ENCODE results near the gene SLC12A3.
"Not testable (repeated sequence)": the region's sequence is repeated elsewhere in the genome, so short reads cannot be mapped to it uniquely, and the experiment has no call there.

Gene SLC12A3

DNA sequence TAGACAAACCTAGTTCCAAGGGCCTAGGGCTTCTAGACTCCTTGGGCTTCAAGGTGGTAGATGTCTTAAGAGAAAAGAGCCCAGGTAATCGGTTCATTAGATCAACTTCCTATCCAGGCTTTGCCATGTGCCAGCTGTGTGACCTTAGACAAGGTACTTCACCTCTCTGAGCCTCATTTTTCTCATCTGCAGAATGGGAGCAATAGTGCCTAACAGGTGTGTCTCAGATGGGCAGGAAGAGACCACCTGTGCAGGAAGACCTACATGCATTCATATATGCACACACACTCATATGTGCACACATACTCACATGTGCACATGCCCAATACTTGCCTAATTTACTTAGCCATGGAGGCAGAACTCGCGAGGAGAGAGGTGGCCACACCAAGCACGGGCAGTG is 15.7 kb downstream of the SLC12A3 start:
- TF ChIP-seq MYC (IDR thresholded peaks at IDR 0.05; ENCODE audit: low read depth, low read length): no peak
- TF ChIP-seq MAX (IDR thresholded peaks at IDR 0.05; ENCODE audit: low read depth, low read length): no peak
- no peak for TF ChIP-seq POLR2A (IDR thresholded peaks at IDR 0.05; ENCODE audit: extremely low read depth, insufficient read length)
- TF ChIP-seq, protein P1, sequence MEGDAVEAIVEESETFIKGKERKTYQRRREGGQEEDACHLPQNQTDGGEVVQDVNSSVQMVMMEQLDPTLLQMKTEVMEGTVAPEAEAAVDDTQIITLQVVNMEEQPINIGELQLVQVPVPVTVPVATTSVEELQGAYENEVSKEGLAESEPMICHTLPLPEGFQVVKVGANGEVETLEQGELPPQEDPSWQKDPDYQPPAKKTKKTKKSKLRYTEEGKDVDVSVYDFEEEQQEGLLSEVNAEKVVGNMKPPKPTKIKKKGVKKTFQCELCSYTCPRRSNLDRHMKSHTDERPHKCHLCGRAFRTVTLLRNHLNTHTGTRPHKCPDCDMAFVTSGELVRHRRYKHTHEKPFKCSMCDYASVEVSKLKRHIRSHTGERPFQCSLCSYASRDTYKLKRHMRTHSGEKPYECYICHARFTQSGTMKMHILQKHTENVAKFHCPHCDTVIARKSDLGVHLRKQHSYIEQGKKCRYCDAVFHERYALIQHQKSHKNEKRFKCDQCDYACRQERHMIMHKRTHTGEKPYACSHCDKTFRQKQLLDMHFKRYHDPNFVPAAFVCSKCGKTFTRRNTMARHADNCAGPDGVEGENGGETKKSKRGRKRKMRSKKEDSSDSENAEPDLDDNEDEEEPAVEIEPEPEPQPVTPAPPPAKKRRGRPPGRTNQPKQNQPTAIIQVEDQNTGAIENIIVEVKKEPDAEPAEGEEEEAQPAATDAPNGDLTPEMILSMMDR (IDR thresholded peaks at IDR 0.05; ENCODE audit: low read depth, low read length): no peak
- no peak for DNase-seq (ENCODE audit: low read depth)
- no peak overlapping the region for H3K4me3 ChIP-seq (ENCODE audit: low read depth, low read length)

- TF ChIP-seq MYC (IDR thresholded peaks at IDR 0.05; ENCODE audit: low read depth, low read length): no peak
- no peak for TF ChIP-seq MAX (IDR thresholded peaks at IDR 0.05; ENCODE audit: low read depth, low read length)
- TF ChIP-seq POLR2A (IDR thresholded peaks at IDR 0.05; ENCODE audit: extremely low read depth, insufficient read length): no peak
- TF ChIP-seq, protein P1 (IDR thresholded peaks at IDR 0.05; ENCODE audit: low read depth, low read length): no peak
- no peak overlapping the region for H3K4me3 ChIP-seq (ENCODE audit: low read depth, low read length)
- no peak for DNase-seq (ENCODE audit: low read depth)
These were observed 17.2 kb downstream of the SLC12A3 start for GRCh38 chr16:56882077-56882800.

DNA sequence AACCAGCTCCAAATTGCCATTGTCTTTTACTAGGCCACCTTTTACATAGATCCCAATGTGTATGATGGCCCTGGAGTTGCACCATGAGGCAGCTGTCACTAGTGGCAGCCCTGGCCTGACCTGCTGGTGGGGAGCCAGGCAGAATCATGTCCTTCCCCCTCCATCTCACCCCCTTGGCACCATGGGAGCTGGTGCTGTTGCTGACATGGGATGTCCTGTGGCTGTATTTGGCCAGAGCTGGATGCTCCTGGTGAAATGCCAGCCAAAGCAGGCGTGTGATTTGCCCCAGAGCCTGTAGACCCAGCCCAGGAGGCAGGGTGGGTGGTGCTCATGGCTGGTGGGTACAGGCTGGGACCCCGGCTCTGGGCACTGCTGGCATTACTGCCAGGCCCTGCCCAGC is 18.6 kb downstream of the SLC12A3 start:
- TF ChIP-seq POLR2A (IDR thresholded peaks at IDR 0.05; ENCODE audit: extremely low read depth, insufficient read length) (no peak), MAX (IDR thresholded peaks at IDR 0.05; ENCODE audit: low read depth, low read length) (no peak), MYC (IDR thresholded peaks at IDR 0.05; ENCODE audit: low read depth, low read length) (no peak)
- TF ChIP-seq, protein P1 (IDR thresholded peaks at IDR 0.05; ENCODE audit: low read depth, low read length): no peak
- H3K4me3 ChIP-seq (ENCODE audit: low read depth, low read length): no peak overlapping the region
- no peak for DNase-seq (ENCODE audit: low read depth)

GRCh38 chr16:56884026-56884582 is 19.1 kb downstream of the SLC12A3 start:
- no peak for TF ChIP-seq POLR2A (IDR thresholded peaks at IDR 0.05; ENCODE audit: extremely low read depth, insufficient read length)
- TF ChIP-seq MAX (IDR thresholded peaks at IDR 0.05; ENCODE audit: low read depth, low read length): no peak
- no peak for TF ChIP-seq MYC (IDR thresholded peaks at IDR 0.05; ENCODE audit: low read depth, low read length)
- TF ChIP-seq, protein P1 (IDR thresholded peaks at IDR 0.05; ENCODE audit: low read depth, low read length): no peak
- no peak for DNase-seq (ENCODE audit: low read depth)

GRCh38 chr16:56884929-56885328 is 19.9 kb downstream of the SLC12A3 start:
- H3K4me3 ChIP-seq (ENCODE audit: low read depth, low read length); DNase-seq (ENCODE audit: low read depth): not testable (repeated sequence)

More at GRCh38 chr16:56884026-56884582, 19.1 kb downstream of the SLC12A3 start:
- no peak overlapping the region for H3K4me3 ChIP-seq (ENCODE audit: low read depth, low read length)

- no peak for DNase-seq (ENCODE audit: low read depth)
- TF ChIP-seq POLR2A (IDR thresholded peaks at IDR 0.05; ENCODE audit: extremely low read depth, insufficient read length) (no peak), MAX (IDR thresholded peaks at IDR 0.05; ENCODE audit: low read depth, low read length) (no peak), MYC (IDR thresholded peaks at IDR 0.05; ENCODE audit: low read depth, low read length) (no peak)
- TF ChIP-seq, protein P1 (IDR thresholded peaks at IDR 0.05; ENCODE audit: low read depth, low read length): no peak
- H3K4me3 ChIP-seq (ENCODE audit: low read depth, low read length): no peak overlapping the region
These were observed 20.6 kb downstream of the SLC12A3 start for GRCh38 chr16:56885446-56886162.

Measured in NB4 (cell line).